ENCODE measurements around the gene PLA2G15.

Gene PLA2G15

GRCh38 chr16:68219725-68220351, 25.3 kb upstream of the PLA2G15 start:
- H3K9ac ChIP-seq: no peak overlapping the region
- H4K20me1 ChIP-seq: peaks cover 35% of the 10 kb centered on the region; the same call in 1 of the 2 replicates
- no peak overlapping the region for H3K4me3 ChIP-seq
- H3K4me1 ChIP-seq: no peaks in the 10 kb centered on the region
- no peaks in the 10 kb centered on the region for H3K27me3 ChIP-seq
- no peak for TF ChIP-seq Cebpa-rat (IDR thresholded peaks at IDR 0.05)
- no peaks in the 10 kb centered on the region for H3K9me3 ChIP-seq
- H3K36me3 ChIP-seq: peaks cover 45% of the 10 kb centered on the region
- no peak overlapping the region for H3K4me2 ChIP-seq
- no peak overlapping the region for H3K27ac ChIP-seq

- H3K4me2 ChIP-seq: no peak overlapping the region
- no peak overlapping the region for H3K4me3 ChIP-seq
- H3K27me3 ChIP-seq: no peaks in the 10 kb centered on the region
- peaks cover 18% of the 10 kb centered on the region for H3K4me1 ChIP-seq
- peaks cover 43% of the 10 kb centered on the region; the same call in 1 of the 2 replicates for H4K20me1 ChIP-seq
- H3K36me3 ChIP-seq: peaks cover 42% of the 10 kb centered on the region
- H3K27ac ChIP-seq: no peak overlapping the region
- TF ChIP-seq Cebpa-rat (IDR thresholded peaks at IDR 0.05): no peak
- H3K9ac ChIP-seq: no peak overlapping the region
- no peaks in the 10 kb centered on the region for H3K9me3 ChIP-seq
These were observed 22.1 kb upstream of the PLA2G15 start for GRCh38 chr16:68223072-68223471.

DNA sequence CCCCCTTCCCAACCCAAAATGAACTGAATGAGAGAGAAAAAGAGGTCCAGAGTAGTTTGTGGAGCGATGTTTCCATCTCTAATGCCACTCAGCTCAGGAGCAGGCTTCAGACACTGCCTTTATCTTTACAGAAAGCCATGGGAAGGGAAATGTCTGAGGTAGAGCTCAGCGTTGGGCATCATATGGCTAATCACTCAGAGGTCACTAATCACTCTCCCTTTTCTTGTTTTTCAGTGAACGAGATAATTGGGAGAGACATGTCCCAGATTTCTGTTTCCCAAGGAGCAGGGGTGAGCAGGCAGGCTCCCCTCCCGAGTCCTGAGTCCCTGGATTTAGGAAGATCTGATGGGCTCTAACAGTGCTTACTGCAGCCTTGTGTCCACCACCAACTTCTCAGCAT, 19.1 kb upstream of the PLA2G15 start:
- Histone ChIP-seq H3K36me3 (peaks cover 43% of the 10 kb centered on the region), H3K9me3 (no peaks in the 10 kb centered on the region), H3K4me1 (peaks cover 21% of the 10 kb centered on the region), H3K9ac (no peak overlapping the region), H3K4me3 (no peak overlapping the region), H4K20me1 (peaks cover 59% of the 10 kb centered on the region), H3K27me3 (no peaks in the 10 kb centered on the region), H3K4me2 (no peak overlapping the region), H3K27ac (no peak overlapping the region)
- no peak for TF ChIP-seq Cebpa-rat (IDR thresholded peaks at IDR 0.05)

GRCh38 chr16:68227183-68227793, 17.9 kb upstream of the PLA2G15 start:
- Histone ChIP-seq H3K9me3 (no peaks in the 10 kb centered on the region), H3K4me1 (peaks cover 21% of the 10 kb centered on the region), H3K4me2 (peak overlapping the region; percentile 57), H4K20me1 (peaks cover 53% of the 10 kb centered on the region), H3K4me3 (no peak overlapping the region), H3K27me3 (no peaks in the 10 kb centered on the region), H3K27ac (peak overlapping the region; percentile 18), H3K9ac (peak overlapping the region; percentile 22; the same call in 1 of the 2 replicates), H3K36me3 (peaks cover 45% of the 10 kb centered on the region)
- TF ChIP-seq Cebpa-rat (IDR thresholded peaks at IDR 0.05): no peak

- TF ChIP-seq Cebpa-rat (IDR thresholded peaks at IDR 0.05): no peak
- H4K20me1 ChIP-seq: peaks cover 47% of the 10 kb centered on the region
- peaks cover 21% of the 10 kb centered on the region for H3K4me1 ChIP-seq
- no peak overlapping the region for H3K4me3 ChIP-seq
- H3K9me3 ChIP-seq: no peaks in the 10 kb centered on the region
- peak overlapping the region; percentile 57 for H3K4me2 ChIP-seq
- H3K27me3 ChIP-seq: no peaks in the 10 kb centered on the region
- no peak overlapping the region for H3K9ac ChIP-seq
- H3K36me3 ChIP-seq: peaks cover 45% of the 10 kb centered on the region
- H3K27ac ChIP-seq: peak overlapping the region; percentile 18
These were observed 17.2 kb upstream of the PLA2G15 start for GRCh38 chr16:68227850-68228553.

- H3K4me2 ChIP-seq: no peak overlapping the region
- no peaks in the 10 kb centered on the region for H3K27me3 ChIP-seq
- H3K4me1 ChIP-seq: peaks cover 28% of the 10 kb centered on the region
- H3K9ac ChIP-seq: no peak overlapping the region
- no peaks in the 10 kb centered on the region for H3K9me3 ChIP-seq
- H3K36me3 ChIP-seq: peaks cover 45% of the 10 kb centered on the region
- no peak overlapping the region for H3K27ac ChIP-seq
- peaks cover 47% of the 10 kb centered on the region for H4K20me1 ChIP-seq
- no peak overlapping the region for H3K4me3 ChIP-seq
- TF ChIP-seq Cebpa-rat (IDR thresholded peaks at IDR 0.05): no peak
These were observed 16.5 kb upstream of the PLA2G15 start for GRCh38 chr16:68228652-68229051.

- H3K36me3 ChIP-seq: peaks cover 45% of the 10 kb centered on the region
- H4K20me1 ChIP-seq: peaks cover 51% of the 10 kb centered on the region
- H3K4me3 ChIP-seq: no peak overlapping the region
- no peak overlapping the region for H3K4me2 ChIP-seq
- no peaks in the 10 kb centered on the region for H3K27me3 ChIP-seq
- no peak for TF ChIP-seq Cebpa-rat (IDR thresholded peaks at IDR 0.05)
- no peaks in the 10 kb centered on the region for H3K9me3 ChIP-seq
- H3K4me1 ChIP-seq: peaks cover 37% of the 10 kb centered on the region
- no peak overlapping the region for H3K9ac ChIP-seq
- H3K27ac ChIP-seq: no peak overlapping the region
These were observed 15.6 kb upstream of the PLA2G15 start for GRCh38 chr16:68229431-68230175.

GRCh38 chr16:68230176-68230571, 15.0 kb upstream of the PLA2G15 start:
- H3K9me3 ChIP-seq: no peaks in the 10 kb centered on the region
- no peak overlapping the region for H3K4me2 ChIP-seq
- no peak overlapping the region for H3K4me3 ChIP-seq
- no peak overlapping the region for H3K9ac ChIP-seq
- no peak overlapping the region for H3K27ac ChIP-seq
- peaks cover 45% of the 10 kb centered on the region for H3K36me3 ChIP-seq
- peaks cover 51% of the 10 kb centered on the region for H4K20me1 ChIP-seq
- peaks cover 43% of the 10 kb centered on the region for H3K4me1 ChIP-seq
- H3K27me3 ChIP-seq: no peaks in the 10 kb centered on the region
- no peak for TF ChIP-seq Cebpa-rat (IDR thresholded peaks at IDR 0.05)

GRCh38 chr16:68230956-68231355, 14.2 kb upstream of the PLA2G15 start:
- Histone ChIP-seq H3K4me1 (peaks cover 45% of the 10 kb centered on the region), H3K9me3 (peaks cover 5% of the 10 kb centered on the region; the same call in 1 of the 2 replicates), H3K4me2 (no peak overlapping the region), H3K9ac (no peak overlapping the region), H3K36me3 (peaks cover 45% of the 10 kb centered on the region), H3K4me3 (no peak overlapping the region), H4K20me1 (peaks cover 48% of the 10 kb centered on the region), H3K27me3 (no peaks in the 10 kb centered on the region), H3K27ac (no peak overlapping the region)
- TF ChIP-seq Cebpa-rat (IDR thresholded peaks at IDR 0.05): no peak

Measured in BLaER1 (cell line).